Sigmoid colon (tissue), 7 donors: Measurements from ENCODE around the gene GRHL1. TPM values are rescaled to one million over a fixed set of nuclear protein-coding genes. Genes with fewer than 3 reads are reported as not detected.

ENCODE experiments used
- DNase-seq: peaks from one replicate; pipeline ENCODE4 v3.0.0-alpha.2; 2019
- H3K27ac ChIP-seq, 4 donors: fragments of 200-600 bp; sonication (generic); one replicate each; pipeline ENCODE4 v1.5.1; 2016 to 2019; ENCODE audit warnings: mild to moderate bottlenecking in 1 of 4
- H3K27me3 ChIP-seq, 3 donors: fragments of 200-600 bp; sonication (generic); one replicate each; pipeline ENCODE4 v1.5.1; 2019; ENCODE audit warnings: mild to moderate bottlenecking in 1 of 3
- H3K36me3 ChIP-seq, 4 donors: fragments of 200-600 bp; sonication (generic); one replicate each; pipeline ENCODE4 v1.5.1; 2016 to 2019
- H3K4me1 ChIP-seq, 4 donors: fragments of 200-600 bp; sonication (generic); one replicate each; pipeline ENCODE4 v1.5.1; 2017 to 2019
- H3K4me3 ChIP-seq, 4 donors: fragments of 200-600 bp; sonication (generic); one replicate each; pipeline ENCODE4 v1.5.1; 2017 to 2019; ENCODE audit warnings: mild to moderate bottlenecking in 2 of 4, moderate library complexity in 1 of 4
- H3K9me3 ChIP-seq, 4 donors: fragments of 200-600 bp in 3 of 4; sonication (generic) in 3 of 4; one replicate each; pipeline versions ENCODE4 v1.5.1 to v1.6.1; 2013 to 2019
- CTCF ChIP-seq, 4 experiments: fragments of 450-650 bp in 3 of 4; fragments of 200-600 bp in 1 of 4; IDR thresholded peaks; one replicate each; pipeline ENCODE4 v1.5.1; 2016 to 2019; ENCODE audit warnings: antibody characterized with exemption in 4 of 4, mild to moderate bottlenecking in 3 of 4, moderate library complexity in 2 of 4
- EP300 ChIP-seq, 4 donors: sonication (generic); formaldehyde crosslinking; IDR thresholded peaks; one replicate each; pipeline ENCODE4 v1.6.1; 2017; ENCODE audit warnings: antibody characterized with exemption in 4 of 4
- POLR2A ChIP-seq, 2 donors: fragments of 450-650 bp; IDR thresholded peaks; one replicate each; pipeline ENCODE4 v1.6.1; 2016; ENCODE audit warnings: antibody characterized with exemption in 2 of 2, mild to moderate bottlenecking in 2 of 2, moderate library complexity in 2 of 2
- POLR2AphosphoS5 ChIP-seq, 4 donors: sonication (generic); formaldehyde crosslinking; IDR thresholded peaks; one replicate each; pipeline ENCODE4 v1.6.1; 2017; ENCODE audit warnings: antibody characterized with exemption in 4 of 4
- WGBS, 2 donors: extraction: QIAGEN DNeasy Blood & Tissue Kit; methylation state at CpG; one replicate each; pipeline ENCODE4 v1.1.7; 2013; 5-methylcytosine and 5-hydroxymethylcytosine counted together
- intact Hi-C: fragments of 100-400 bp; cut with DNase I; formaldehyde crosslinking; loops from one replicate; pipeline ENCODE4 v1.15.1; 2023
- polyA plus RNA-seq, 3 donors: library from polyadenylated mRNA; stranded (reverse); fragments of 200-250 nt; gene quantifications; one replicate each; pipeline ENCODE4 v1.2.3, GENCODE V29; 2013
- total RNA-seq, 4 donors: library from RNA; depleted of rRNA; stranded (reverse); fragments of >200 nt; gene quantifications; one replicate each; pipeline ENCODE4 v1.1.0, GENCODE V29; 2016
- donor health status: healthy with polysubstance abuse.
- donor health status: Bipolar disorder and iron deficiency.
- donor health status: healthy.

Gene GRHL1
- total and polyA plus RNA-seq, 7 donors = under 0.01 to 4.2 (median 1.4) TPM

DNA sequence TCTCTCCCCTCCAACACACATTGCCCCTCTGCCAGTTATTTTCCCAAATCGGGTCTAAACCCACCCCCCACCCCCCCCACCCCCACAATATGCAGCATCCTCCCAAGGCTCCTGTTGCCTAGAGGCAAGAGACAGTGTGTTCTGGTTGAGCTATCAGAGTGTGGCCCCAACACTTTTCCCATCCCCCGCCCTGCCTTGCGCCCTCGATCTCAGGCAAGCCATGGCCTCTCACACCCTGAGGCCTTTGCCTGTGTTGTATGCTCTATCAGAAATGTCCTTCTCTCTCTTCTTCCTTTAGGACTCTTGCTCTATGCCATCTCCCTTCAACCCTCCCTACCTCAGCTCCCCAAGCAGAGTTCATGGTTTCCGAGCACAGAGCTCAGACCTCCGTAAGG is 9.5 kb upstream of the GRHL1 start:
- TF ChIP-seq CTCF (IDR thresholded peaks at IDR 0.05) (no peak), POLR2AphosphoS5 (IDR thresholded peaks at IDR 0.05) (no peak), EP300 (IDR thresholded peaks at IDR 0.05) (no peak), POLR2A (IDR thresholded peaks at IDR 0.05) (no peak)
- Histone ChIP-seq H3K4me3 (no peak overlapping the region), H3K36me3 (no peaks in the 10 kb centered on the region), H3K27ac (no peak overlapping the region), H3K9me3 (no peaks in the 10 kb centered on the region), H3K27me3 (peaks cover 0 to 16% (median 6%) of the 10 kb centered on the region in 3 donors), H3K4me1 (no peaks in the 10 kb centered on the region)
- 72 to 76% methylated on average over 6 of the region's 6 CpGs for WGBS, 2 donors
- no peak for DNase-seq
- intact Hi-C loops = no loop called here

- intact Hi-C loops = no loop called here
- H3K27me3 ChIP-seq = peaks cover 0 to 16% (median 6%) of the 10 kb centered on the region in 3 donors
- no peak for DNase-seq
- H3K4me1 ChIP-seq = no peaks in the 10 kb centered on the region
- H3K9me3 ChIP-seq = no peaks in the 10 kb centered on the region
- 36 to 72% methylated on average over 3 of the region's 3 CpGs for WGBS, 2 donors
- H3K36me3 ChIP-seq = no peaks in the 10 kb centered on the region
- H3K27ac ChIP-seq = no peak overlapping the region
- no peak overlapping the region for H3K4me3 ChIP-seq
- no peak for TF ChIP-seq EP300 (IDR thresholded peaks at IDR 0.05)
- no peak for TF ChIP-seq POLR2AphosphoS5 (IDR thresholded peaks at IDR 0.05)
- TF ChIP-seq POLR2A (IDR thresholded peaks at IDR 0.05) = no peak
- no peak for TF ChIP-seq CTCF (IDR thresholded peaks at IDR 0.05)
These were observed 7.1 kb upstream of the GRHL1 start for GRCh38 chr2:9944330-9944758.

DNA sequence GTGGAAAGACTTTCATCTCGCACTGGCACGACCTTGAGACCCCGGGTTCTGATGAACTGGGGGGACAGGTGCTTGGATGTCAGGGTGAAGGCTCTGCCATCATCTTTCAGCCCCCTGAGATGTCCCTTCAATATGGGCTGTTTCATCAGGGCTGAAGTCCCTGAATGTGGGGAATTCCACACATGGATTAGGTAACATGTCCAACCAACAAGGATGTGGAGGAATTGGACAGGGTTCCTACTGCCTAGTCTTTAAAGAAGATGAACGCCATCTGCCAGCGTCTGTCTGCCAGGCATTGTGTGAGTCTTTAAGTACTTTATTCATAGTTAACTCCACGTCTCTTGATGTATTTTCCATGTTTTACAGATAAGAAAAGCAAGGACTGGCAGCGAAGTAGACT is 5.9 kb upstream of the GRHL1 start:
- H3K27me3 ChIP-seq = peaks cover 0 to 16% (median 6%) of the 10 kb centered on the region in 3 donors
- no peaks in the 10 kb centered on the region for H3K36me3 ChIP-seq
- H3K27ac ChIP-seq = no peak overlapping the region
- peaks cover 0 to 3% (median 2%) of the 10 kb centered on the region in 4 donors for H3K4me1 ChIP-seq
- intact Hi-C loops = no loop called here
- no peak overlapping the region for H3K4me3 ChIP-seq
- H3K9me3 ChIP-seq = no peaks in the 10 kb centered on the region
- 65 to 79% methylated on average over 7 of the region's 7 CpGs for WGBS, 2 donors
- DNase-seq = no peak
- no peak for TF ChIP-seq EP300 (IDR thresholded peaks at IDR 0.05)
- no peak for TF ChIP-seq POLR2A (IDR thresholded peaks at IDR 0.05)
- no peak for TF ChIP-seq CTCF (IDR thresholded peaks at IDR 0.05)
- TF ChIP-seq POLR2AphosphoS5 (IDR thresholded peaks at IDR 0.05) = no peak

GRCh38 chr2:9946076-9946475 is 5.4 kb upstream of the GRHL1 start:
- WGBS, 2 donors = 83 to 90% methylated on average over 7 of the region's 7 CpGs

More at GRCh38 chr2:9946076-9946475, 5.4 kb upstream of the GRHL1 start:
- Histone ChIP-seq H3K4me3 (no peak overlapping the region), H3K36me3 (no peaks in the 10 kb centered on the region), H3K27me3 (peaks cover 0 to 16% (median 6%) of the 10 kb centered on the region in 3 donors), H3K4me1 (peaks cover 0 to 7% (median 5%) of the 10 kb centered on the region in 4 donors), H3K27ac (no peak overlapping the region), H3K9me3 (no peaks in the 10 kb centered on the region)
- DNase-seq = no peak
- no peak for TF ChIP-seq CTCF (IDR thresholded peaks at IDR 0.05)
- no peak for TF ChIP-seq POLR2AphosphoS5 (IDR thresholded peaks at IDR 0.05)
- no peak for TF ChIP-seq POLR2A (IDR thresholded peaks at IDR 0.05)
- intact Hi-C loops = no loop called here
